ENCODE results near the gene ABHD2. TPM values are rescaled to one million over a fixed set of nuclear protein-coding genes. Genes with fewer than 3 reads are reported as not detected.

The ABHD2 gene
- total RNA-seq, 2 experiments from 2014 or later = 59.2 to 59.5 TPM

DNA sequence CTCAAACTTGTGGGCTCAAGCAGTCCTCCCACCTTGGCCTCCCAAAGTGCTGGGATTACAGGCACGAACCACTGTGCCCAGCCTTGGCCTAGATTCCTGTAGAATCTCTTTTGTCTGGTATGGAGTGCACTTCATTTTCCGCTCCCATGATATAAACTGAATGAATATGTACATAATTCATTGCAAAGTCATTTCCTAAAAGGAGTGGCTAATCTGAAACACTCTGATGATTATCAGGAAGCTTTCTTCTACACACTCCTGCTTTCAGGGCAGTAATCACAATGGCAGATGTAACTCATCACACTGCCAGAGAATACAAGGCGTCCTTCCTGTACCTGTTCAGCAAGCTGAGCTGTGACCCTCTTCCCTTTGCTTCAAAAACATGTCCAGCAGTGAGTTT, 104.5 kb downstream of the ABHD2 start:
- ChIA-PET CTCF (no interaction called here), POLR2A (no interaction called here)

DNA sequence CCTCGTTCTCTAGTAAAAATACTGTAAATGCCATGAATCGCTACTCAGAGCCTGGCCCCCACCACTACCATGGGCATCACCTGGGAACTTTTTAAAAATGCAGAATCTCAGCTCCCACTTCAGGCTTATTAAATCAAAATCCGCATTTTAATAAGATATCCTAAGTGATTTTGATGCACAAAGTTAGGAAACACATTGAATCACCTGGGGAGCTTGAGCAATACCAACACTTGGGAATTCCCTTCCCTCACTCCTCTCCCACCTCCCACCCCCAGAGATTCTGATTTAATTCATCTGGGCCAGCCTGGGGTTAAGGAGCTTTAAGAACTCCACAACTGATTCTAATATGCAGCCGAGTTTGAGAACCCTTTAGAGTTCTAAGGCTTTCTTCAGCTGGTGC, 106.4 kb downstream of the ABHD2 start:
- ChIA-PET CTCF (interaction anchor here (0.7 to 1.8 kb wide), 4 partner anchors 12 to 570 kb away, joined by 3 to 6 read pairs (median 5); no protein-coding TSS in a partner anchor), POLR2A (no interaction called here)

DNA sequence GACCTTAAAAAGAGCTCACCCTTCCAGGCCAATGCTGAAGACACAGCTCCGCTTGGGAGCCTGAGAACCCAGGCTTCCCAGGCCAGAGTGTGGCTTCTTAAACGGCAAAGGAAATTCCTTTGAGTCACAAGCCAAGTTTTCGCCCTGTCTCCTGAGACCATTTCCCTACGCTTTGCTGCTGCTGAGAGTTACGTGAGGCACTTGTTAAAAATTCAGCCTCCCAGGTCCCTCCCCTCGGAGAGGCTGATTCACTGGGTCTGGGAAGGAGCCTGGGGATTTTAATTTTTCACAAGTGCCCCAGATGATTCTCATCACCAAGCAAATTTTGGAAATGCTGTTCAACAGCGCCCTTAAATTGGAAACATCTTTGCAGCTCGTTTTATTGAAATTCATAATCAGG, 107.6 kb downstream of the ABHD2 start:
- ChIA-PET POLR2A (no interaction called here), CTCF (interaction anchor here (1.8 kb wide), 2 partner anchors 11 to 138 kb away, joined by 6 read pairs; no protein-coding TSS in a partner anchor)

DNA sequence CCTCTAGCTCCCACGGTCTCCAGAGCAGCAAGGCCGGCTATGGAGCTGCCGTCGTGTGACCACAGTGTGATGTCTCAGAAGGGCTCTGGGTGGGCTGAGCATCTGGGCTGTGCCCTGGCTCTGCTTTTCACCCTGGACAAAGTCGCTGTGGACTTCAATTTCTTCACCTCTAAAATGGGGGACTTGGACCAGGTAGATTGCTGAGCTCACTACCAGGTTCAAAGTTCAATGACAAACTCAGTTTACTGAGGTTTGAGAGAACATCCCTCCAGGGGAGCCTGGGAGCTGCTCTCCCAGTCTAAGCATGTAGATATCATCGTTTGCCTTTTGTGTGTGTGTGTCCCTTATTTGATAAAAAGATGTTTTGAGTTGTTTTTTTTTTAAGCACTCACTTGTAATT, 108.0 kb downstream of the ABHD2 start:
- CTCF ChIA-PET = interaction anchor here (1.1 to 1.8 kb wide), 2 partner anchors 11 to 18 kb away, joined by 4 to 6 read pairs; no protein-coding TSS in a partner anchor
- POLR2A ChIA-PET = no interaction called here

DNA sequence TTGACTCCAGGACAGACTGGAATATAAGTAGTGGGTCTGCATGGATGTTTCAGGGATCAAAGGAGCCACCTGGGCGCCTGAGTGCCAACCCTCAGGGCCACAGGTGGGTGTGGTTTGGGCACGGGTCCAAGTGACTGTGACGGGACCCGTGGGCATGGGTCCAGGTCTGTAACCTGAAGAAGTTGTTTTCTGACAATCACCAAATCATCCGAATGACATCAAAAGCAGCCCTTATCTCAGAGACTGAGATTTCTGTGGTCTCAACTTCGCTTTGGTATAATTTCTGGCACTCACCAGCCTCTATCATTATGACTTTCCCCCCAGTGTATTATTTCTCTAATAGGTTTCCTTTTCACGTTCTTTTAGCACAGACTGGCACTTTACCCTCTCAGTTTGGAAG, 108.7 kb downstream of the ABHD2 start:
- CTCF ChIA-PET = interaction anchor here (1.1 to 1.9 kb wide), 2 partner anchors 10 to 19 kb away, joined by 4 to 7 read pairs; no protein-coding TSS in a partner anchor
- POLR2A ChIA-PET = no interaction called here

DNA sequence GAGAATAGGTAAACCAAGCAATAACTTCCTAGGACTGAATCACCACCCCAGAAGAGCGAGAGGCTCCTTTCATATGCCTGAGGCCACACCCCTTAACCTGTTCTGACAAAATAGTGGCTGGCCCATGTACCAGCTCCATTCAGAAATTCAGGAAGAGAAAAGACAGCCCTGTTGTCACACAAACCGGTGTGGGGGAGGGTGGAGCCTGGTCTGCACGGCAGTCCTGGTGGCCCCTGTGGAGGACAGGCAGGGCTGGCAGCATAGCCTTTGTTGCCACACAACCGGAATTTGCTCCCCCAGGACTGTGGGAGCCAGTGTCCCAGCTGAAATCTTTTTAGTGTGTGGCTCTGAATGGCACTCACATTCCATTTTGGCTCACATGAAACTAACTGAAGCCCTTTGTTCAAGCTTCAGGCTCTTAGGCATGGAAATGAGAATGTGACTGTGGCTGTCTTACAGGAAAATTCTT, 109.3 kb downstream of the ABHD2 start:
- POLR2A ChIA-PET = no interaction called here
- CTCF ChIA-PET = interaction anchor here (1.1 to 1.9 kb wide), 2 partner anchors 9 to 19 kb away, joined by 4 to 7 read pairs; no protein-coding TSS in a partner anchor

DNA sequence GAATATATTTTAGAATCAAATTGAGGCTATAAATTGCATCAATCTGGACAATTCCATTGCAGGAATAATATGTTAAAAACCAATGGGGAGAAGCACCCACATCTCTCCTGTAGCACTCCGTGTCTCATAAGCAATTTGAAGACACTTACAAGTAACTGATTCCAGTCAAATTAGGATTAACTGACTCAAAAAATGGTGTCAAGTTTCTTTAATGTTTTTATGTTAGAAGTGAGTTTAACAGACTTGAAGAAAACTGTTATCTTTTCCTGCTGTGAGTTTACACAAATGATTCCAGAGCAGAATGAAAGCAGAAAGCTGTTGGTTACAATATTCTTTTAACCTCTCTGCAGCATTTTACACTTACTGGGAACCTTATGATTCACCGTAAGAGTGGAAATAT, 109.9 kb downstream of the ABHD2 start:
- ChIA-PET CTCF (interaction anchor here (0.6 to 1.9 kb wide), 2 partner anchors 9 to 138 kb away, joined by 5 to 7 read pairs; no protein-coding TSS in a partner anchor), POLR2A (no interaction called here)

DNA sequence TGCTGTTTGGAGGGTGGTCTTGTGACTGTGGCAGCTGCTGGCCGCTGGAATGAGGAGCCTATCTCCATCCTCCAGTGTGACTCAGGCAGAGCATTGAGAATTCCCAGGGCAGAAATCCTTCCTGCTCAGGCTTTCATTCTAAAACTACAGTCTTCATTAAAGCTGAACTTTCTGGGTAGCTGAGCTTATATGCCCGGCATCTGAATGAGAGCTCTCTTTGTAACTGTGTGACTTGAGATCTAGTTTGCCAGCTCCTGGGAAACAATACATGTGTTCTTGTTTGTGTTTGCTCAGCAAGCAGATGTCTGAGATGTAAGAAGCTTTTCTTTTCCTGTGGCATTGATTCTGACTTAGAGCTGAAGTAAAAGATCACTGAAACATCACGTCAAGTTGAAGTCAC, 110.7 kb downstream of the ABHD2 start:
- ChIA-PET CTCF (interaction anchor here (1.9 kb wide), 1 partner anchor 8 kb away, joined by 7 read pairs; no protein-coding TSS in a partner anchor), POLR2A (interaction anchor here (0.6 kb wide), 1 partner anchor 56 kb away, joined by 7 read pairs; no protein-coding TSS in a partner anchor)

DNA sequence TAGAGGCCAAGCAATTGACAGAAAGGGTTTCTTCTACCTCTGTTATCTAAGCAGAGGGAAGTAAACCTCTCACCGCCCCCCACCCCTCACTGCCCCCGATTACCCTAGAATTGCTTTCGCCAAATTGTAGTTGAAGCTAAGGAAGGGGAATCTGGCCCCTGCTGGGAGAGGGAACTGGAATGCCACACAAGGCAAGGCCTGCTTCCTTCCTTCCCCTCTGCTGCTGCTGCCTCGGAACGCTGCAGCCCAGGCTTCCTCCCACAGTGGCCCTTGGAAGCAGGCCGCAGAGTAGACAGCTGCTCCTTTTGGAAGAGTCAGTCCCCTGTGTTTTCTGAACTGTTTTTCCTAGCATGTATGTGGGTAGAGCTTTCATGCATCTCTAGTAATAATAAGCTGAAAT, 111.5 kb downstream of the ABHD2 start:
- POLR2A ChIA-PET = no interaction called here
- CTCF ChIA-PET = interaction anchor here (0.6 kb wide), 1 partner anchor 67 kb away, joined by 5 read pairs; no protein-coding TSS in a partner anchor

DNA sequence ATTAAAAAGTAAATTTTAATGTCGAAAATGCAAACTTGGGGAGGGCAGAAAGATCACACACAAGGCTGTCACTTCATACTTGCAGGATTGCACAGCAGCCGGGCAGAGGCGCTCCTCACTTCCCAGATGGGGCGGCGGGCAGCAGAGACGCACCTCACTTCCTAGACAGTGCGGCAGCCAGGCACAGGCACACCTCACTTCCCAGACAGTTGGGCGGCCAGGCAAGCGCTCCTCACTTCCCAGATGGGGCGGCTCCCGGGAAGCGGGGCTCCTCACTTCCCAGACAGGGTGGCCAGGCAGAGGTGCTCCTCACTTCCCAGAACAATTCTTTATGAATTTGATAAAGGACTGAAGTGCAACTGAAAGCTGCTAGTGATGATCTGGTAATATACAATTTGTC, 111.9 kb downstream of the ABHD2 start:
- ChIA-PET POLR2A (no interaction called here), CTCF (interaction anchor here (0.6 kb wide), 1 partner anchor 67 kb away, joined by 5 read pairs; no protein-coding TSS in a partner anchor)

DNA sequence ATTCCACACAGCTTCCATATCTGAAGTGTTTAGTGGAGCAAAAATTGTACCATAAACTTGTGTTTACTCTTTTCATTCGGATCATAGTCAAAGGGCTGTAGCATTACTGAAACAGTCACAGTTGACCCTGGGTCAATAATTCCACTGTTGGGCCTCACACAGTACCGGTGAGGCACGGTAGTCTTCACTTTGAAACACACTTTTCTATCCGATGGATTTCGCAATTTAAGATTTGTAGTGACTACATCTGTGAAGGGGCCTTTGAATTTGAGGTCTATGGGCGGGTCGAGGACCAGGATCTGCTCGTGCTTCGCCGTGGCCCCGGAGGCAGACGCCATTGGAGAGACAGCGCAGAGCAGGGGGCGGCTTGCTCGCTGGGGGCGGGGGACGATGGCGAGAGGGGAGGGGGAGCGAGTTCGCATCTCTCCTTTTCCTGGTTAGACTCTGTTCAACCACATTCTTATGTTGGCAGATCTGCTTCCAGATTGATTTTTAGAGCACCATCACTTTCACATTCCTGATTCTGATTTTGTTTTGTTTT, 113.3 kb downstream of the ABHD2 start:
- POLR2A ChIA-PET = no interaction called here
- CTCF ChIA-PET = no interaction called here

DNA sequence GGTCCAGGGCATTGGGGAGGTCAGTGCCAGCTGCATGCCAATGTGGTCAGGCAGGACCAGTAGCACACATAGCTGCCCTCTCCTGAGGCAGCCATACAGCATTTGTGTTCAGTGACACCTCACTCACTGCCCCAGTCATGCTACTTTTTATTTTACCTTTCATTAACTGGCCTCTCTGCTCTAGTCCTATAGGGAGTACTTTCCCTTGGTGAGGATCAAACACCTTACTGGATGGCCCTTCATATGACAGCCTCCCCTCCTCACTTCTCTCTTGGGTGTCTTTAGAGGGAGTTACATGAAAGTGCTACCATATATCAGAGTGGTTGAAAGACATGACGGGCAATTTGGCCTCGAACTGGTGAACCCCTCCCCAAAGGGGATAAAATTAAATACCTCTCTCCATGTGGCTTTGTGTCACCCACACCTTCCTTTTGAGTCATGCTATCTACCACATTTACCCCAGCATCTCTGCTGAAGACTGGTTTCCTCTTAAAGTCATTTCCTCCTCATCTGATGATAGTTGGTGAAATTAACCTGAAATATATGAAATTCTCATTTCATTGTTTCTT, 115.5 kb downstream of the ABHD2 start:
- ChIA-PET CTCF (interaction anchor here (1.0 to 1.2 kb wide), 2 partner anchors 40 to 146 kb away, joined by 3 to 4 read pairs; partner anchors contain the start of gene FANCI), POLR2A (no interaction called here)

DNA sequence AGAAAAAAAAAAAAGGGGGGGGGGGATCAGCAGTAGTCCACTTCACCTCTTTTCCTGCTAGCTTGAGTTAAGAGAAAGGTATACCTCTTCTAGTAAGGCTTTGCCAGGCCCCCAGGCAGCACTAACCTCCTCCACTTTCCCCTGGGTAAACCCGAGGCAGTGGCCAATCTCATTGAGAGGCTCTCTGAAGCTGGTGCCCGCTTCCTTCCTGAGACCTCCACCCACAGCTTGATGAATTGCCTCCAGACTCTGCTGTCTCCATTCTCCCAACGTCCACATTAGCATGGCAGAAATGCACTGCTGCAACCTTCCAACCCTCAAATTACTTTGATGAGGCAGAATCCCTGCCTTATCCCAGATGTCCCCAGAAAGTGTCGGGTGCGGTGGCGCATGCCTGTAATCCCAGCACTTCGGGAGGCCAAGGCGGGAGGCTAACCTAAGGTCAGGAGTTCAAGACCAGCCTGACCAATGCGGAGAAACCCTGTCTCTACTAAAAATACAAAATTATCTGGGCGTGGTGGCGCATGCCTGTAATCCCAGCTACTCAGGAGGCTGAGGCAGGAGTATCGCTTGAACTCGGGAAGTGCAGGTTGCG, 117.8 kb downstream of the ABHD2 start:
- CTCF ChIA-PET = interaction anchor here (0.5 to 2.6 kb wide), 35 partner anchors 8 to 362 kb away, joined by 3 to 22 read pairs (median 4); partner anchors contain the start of genes FANCI and RLBP1

DNA sequence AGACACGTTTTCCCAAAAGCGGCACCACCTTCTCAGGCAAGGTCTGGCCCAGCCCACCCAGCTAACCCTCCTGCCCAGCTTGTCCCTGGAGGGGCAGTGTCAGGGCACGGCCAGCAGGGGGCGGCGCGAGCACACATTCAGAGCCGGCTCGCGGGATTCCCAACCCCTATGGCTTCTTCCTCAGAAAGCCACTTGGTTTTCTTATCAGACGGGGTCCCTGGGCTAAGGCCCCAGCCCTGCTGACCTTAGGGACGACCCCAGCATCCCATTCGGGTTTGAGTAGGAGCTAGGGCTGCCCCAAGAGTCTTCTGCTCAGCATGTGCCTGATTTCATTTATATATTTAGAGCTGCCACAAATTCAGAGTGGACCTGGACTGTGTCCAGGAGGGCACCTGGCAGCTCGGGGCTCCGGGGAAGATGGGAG, 118.7 kb downstream of the ABHD2 start:
- POLR2A ChIA-PET = interaction anchor here (0.6 kb wide), 1 partner anchor 63 kb away, joined by 3 read pairs; no protein-coding TSS in a partner anchor

More for the DNA sequence above, 117.8 kb downstream of the ABHD2 start:
- POLR2A ChIA-PET = interaction anchor here (0.6 kb wide), 1 partner anchor 62 kb away, joined by 3 read pairs; no protein-coding TSS in a partner anchor

DNA sequence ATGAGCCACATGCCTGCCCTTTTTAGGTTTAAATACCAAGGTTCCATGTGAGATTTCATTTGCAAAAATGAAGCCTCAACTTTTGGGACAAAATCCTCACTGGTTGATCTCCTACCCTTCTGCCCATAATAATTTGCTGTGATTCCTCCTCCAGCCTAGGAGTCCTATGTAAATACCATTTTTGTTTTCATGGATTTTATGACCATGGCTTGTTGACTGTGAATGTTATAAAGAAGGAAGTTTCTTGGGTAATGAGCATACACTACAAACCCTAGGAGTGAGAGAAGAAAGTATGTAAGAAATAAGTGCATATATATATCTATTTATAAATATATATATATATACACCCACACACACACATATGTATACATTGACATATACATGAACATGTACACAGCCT, 120.0 kb downstream of the ABHD2 start:
- ChIA-PET CTCF (interaction anchor here (1.2 kb wide), 2 partner anchors 37 to 151 kb away, joined by 3 read pairs; no protein-coding TSS in a partner anchor), POLR2A (no interaction called here)

More for the DNA sequence above, 118.7 kb downstream of the ABHD2 start:
- CTCF ChIA-PET = interaction anchor here (0.5 to 2.6 kb wide), 42 partner anchors 9 to 361 kb away, joined by 3 to 22 read pairs (median 3); partner anchors contain the start of genes FANCI and RLBP1

DNA sequence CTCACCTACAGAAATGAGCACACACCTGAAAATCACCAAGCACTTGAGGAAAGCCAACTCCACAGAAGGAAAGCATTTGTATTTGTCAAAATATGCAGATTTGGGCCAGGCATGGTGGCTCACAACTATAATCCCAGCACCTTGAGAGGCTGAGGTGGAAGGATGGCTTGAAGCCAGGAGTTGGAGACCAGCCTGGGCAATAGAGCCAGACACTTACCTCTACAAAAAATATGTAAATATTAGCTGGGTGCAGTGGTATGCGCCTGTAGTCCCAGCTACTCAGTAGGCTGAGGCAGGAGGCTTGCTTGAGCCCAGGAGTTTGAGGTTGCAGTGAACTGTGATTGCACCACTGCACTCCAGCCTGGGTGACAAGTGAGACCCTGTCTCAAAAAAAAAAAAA, 120.8 kb downstream of the ABHD2 start:
- ChIA-PET POLR2A (no interaction called here), CTCF (interaction anchor here (0.6 kb wide), 1 partner anchor 73 kb away, joined by 3 read pairs; no protein-coding TSS in a partner anchor)

DNA sequence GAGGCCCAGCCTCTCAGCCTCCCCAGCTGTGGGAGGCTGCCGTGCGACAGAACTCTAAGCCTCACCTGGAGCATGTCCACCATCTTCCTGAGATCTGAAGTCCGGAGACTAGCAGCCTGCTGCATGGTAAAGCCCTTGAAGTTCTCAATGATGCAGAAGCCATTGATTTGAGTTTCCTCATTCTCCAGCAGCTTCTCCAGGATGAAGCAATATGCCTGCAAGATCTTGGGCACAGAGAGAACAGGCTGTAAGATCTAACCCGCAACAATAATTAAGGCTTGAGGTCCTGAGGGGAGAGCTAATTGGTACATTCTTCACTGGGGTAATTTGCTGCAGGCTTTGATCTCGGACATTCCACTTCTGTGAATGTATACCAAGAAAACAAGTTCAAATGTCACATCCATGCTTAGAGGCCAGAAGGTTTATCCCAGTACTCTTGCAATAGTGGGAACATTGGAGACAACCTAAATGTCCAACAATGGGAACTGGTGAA, 123.5 kb downstream of the ABHD2 start:
- ChIA-PET CTCF (interaction anchor here (1.4 kb wide), 1 partner anchor 218 kb away, joined by 3 read pairs; no protein-coding TSS in a partner anchor), POLR2A (no interaction called here)

DNA sequence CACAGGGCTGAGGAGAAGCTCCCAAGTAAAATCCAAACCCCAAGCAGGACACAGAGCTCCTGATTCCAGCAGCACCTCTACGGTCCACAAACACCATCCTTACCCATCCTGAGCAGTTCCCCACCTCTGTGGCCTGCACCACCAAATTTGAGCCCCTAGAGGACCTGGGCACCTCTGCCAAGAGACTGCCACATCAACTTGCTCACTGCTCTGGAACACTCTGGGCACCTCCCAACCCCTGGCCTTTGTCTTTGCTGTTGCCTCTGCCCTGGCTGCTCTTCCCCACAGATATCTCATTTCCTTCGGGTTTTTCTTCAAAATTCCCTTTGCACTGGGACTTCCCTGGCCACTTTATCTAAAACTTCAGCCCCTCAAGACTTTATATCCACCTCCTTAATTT, 127.4 kb downstream of the ABHD2 start:
- POLR2A ChIA-PET = no interaction called here
- CTCF ChIA-PET = interaction anchor here (0.5 to 3.8 kb wide), 3 partner anchors 9 to 143 kb away, joined by 3 to 22 read pairs (median 6); no protein-coding TSS in a partner anchor

DNA sequence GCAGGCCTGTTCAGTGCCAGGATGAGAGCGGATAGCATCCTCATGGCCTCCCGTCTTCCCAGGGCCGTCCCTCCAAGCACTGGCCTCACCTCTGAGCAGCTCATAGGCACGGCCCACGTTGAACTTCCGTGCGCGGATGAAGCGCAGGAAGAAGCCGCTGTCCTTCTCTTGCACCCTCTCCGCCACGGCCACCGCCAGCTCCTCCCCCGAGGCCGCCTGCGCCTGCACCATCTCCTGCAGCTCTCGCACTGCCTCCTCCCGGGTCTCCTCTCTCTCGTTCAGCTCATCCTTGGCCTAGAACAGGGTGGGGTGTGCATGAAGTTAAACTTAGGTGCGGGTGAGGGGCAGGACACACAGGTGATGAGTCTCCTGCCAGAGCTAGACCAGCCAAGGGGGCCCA, 128.8 kb downstream of the ABHD2 start:
- ChIA-PET CTCF (interaction anchor here (1.1 to 3.8 kb wide), 3 partner anchors 11 to 26 kb away, joined by 4 to 22 read pairs (median 4); no protein-coding TSS in a partner anchor), POLR2A (no interaction called here)

Measured in activated CD8-positive, alpha-beta memory T cell treated with anti-CD3 and anti-CD28 coated beads for 36 hours (primary cell).